Measurements from ENCODE around the gene SYNPO. TPM values are rescaled to one million over a fixed set of nuclear protein-coding genes. Genes with fewer than 3 reads are reported as not detected.

The SYNPO gene
- total and polyA plus RNA-seq, 2 donors = 6.8 to 47.2 TPM

DNA sequence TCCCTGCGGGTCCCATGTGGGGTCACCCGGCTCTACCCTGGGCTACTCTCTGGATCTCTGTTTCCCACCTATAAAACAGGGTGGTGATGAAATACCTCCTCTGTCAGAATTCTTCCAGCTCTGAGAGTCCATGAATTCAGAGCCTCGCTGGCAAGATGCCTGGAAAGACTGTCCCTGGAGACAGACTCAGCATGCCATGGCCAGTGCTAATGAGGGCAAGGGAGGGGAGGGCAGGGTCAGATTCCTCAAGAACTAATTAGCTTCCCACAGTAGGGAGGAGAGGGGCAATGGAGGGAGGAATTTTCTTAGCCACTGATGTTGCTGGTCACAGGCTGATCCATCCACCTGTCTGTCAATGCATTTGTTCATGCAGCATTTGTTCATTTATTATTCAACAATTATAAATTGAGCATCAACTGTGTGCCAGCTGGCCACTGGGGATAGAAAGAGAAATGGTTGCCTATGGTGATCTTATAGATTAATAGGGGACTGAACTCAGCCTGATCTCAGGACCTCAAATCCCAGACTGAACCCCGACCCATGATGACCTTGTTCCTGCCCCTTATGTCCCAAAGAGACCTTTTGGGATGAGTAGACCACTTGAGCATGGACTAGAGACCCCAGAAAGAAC is 4.7 kb downstream of the SYNPO start:
- WGBS = 50% methylated on average over 4 of the region's 4 CpGs
- H3K4me1 ChIP-seq (ENCODE audit: insufficient read depth) = peaks cover 5% of the 10 kb centered on the region
- H3K36me3 ChIP-seq (ENCODE audit: insufficient read depth) = no peaks in the 10 kb centered on the region
- DNase-seq (ENCODE audit: extremely low spot score) = no peak
- H3K4me3 ChIP-seq (ENCODE audit: low read depth, low read length) = no peak overlapping the region
- H3K27ac ChIP-seq (ENCODE audit: low read depth) = no peak overlapping the region

DNA sequence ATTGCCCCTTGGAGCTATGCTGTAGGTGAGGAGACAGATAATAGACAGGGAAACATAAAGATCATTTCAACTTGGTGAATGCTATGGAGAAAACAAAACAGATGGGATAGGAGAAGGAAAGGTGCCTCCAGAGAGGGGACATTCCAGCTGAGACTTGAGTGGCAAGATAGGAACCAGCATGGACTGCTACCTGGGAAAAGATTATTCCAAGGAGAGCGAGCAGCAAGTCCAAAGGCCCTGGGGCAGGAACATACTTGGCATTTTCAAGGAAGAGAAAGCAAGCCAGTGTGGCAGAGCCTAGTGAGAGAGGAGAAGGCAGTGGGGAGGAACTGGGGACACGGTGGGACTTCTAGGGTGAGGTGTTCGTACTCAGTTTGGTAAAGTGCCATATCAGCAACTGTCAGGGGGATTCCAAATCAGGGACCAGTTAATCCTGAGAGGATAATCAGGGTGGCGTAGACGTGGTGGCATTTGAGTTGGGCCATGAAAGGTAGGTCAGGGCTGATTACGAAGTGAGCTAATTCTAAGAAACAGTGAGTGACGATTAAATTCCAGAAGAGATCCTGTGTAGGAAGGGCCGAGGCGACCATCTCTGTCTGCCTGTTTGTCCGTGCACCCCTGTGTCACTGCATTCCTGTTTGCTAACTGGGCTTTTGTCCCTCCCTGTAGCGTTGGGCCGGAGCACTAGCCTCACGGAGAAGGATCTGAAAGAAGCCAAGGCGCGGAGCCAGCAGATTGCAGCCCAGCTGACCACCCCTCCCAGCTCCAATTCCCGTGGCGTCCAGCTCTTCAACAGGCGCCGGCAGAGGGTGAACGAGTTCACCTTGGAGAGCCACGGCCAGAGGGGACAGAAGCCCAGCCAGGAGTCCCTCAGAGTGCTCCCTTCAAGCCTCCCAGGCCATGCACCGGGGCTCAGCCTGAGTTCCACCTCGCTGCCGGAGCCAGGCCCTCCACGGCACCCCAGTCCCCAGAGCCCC is 7.1 kb downstream of the SYNPO start:
- no peak for DNase-seq (ENCODE audit: extremely low spot score)
- 41% methylated on average over 25 of the region's 25 CpGs for WGBS
- peak overlapping the region; percentile 28 for H3K27ac ChIP-seq (ENCODE audit: low read depth)

DNA sequence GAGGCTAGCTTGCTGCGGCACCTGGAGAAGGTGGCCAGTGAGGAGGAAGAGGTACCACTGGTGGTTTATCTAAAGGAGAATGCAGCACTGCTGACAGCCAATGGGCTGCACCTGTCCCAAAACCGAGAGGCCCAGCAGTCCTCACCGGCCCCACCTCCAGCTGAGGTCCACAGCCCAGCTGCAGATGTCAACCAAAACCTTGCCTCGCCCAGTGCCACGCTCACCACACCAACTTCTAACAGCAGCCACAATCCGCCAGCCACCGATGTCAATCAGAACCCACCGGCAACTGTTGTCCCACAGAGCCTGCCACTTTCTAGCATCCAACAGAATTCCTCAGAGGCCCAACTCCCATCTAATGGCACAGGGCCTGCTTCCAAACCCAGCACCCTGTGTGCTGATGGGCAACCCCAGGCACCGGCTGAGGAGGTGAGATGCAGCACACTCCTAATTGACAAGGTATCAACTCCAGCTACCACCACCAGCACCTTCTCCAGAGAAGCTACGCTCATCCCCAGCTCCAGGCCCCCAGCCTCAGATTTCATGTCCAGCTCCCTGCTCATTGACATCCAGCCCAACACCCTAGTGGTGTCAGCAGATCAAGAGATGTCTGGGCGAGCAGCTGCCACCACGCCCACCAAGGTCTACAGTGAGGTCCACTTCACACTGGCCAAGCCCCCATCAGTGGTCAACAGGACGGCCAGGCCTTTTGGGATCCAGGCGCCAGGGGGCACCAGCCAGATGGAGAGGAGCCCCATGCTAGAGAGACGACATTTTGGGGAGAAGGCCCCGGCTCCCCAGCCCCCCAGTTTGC is 8.0 kb downstream of the SYNPO start:
- DNase-seq (ENCODE audit: extremely low spot score) = no peak
- Histone ChIP-seq H3K36me3 (ENCODE audit: insufficient read depth) (no peaks in the 10 kb centered on the region), H3K4me3 (ENCODE audit: low read depth, low read length) (no peak overlapping the region), H3K4me1 (ENCODE audit: insufficient read depth) (no peaks in the 10 kb centered on the region), H3K27ac (ENCODE audit: low read depth) (no peak overlapping the region)
- 94% methylated on average over 16 of the region's 16 CpGs for WGBS

More for the DNA sequence above, 7.1 kb downstream of the SYNPO start:
- Histone ChIP-seq H3K4me3 (ENCODE audit: low read depth, low read length) (no peak overlapping the region), H3K4me1 (ENCODE audit: insufficient read depth) (no peaks in the 10 kb centered on the region), H3K36me3 (ENCODE audit: insufficient read depth) (no peaks in the 10 kb centered on the region)

DNA sequence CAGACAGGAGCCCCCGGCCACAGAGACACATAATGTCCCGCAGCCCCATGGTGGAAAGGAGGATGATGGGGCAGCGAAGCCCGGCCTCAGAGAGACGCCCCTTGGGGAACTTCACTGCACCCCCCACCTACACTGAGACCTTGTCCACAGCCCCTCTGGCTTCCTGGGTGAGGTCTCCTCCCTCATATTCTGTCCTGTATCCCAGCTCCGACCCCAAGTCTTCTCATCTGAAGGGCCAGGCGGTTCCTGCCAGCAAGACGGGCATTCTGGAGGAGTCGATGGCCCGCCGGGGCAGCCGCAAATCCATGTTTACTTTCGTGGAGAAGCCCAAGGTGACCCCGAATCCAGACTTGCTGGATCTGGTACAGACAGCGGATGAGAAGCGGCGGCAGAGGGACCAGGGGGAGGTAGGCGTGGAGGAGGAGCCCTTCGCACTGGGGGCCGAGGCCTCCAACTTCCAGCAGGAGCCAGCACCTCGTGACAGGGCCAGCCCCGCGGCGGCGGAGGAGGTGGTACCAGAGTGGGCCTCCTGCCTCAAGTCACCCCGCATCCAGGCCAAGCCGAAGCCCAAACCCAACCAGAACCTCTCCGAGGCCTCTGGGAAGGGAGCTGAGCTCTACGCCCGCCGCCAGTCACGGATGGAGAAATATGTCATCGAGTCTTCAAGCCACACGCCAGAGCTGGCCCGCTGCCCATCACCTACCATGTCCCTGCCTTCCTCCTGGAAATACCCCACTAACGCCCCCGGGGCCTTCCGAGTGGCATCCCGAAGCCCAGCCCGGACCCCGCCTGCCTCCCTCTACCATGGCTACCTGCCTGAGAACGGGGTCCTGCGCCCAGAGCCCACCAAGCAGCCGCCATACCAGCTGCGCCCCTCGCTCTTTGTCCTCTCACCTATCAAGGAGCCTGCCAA is 8.9 kb downstream of the SYNPO start:
- DNase-seq (ENCODE audit: extremely low spot score) = no peak
- 93% methylated on average over 46 of the region's 46 CpGs for WGBS
- no peak overlapping the region for H3K4me3 ChIP-seq (ENCODE audit: low read depth, low read length)
- no peak overlapping the region for H3K27ac ChIP-seq (ENCODE audit: low read depth)
- H3K36me3 ChIP-seq (ENCODE audit: insufficient read depth) = no peaks in the 10 kb centered on the region
- H3K4me1 ChIP-seq (ENCODE audit: insufficient read depth) = no peaks in the 10 kb centered on the region

DNA sequence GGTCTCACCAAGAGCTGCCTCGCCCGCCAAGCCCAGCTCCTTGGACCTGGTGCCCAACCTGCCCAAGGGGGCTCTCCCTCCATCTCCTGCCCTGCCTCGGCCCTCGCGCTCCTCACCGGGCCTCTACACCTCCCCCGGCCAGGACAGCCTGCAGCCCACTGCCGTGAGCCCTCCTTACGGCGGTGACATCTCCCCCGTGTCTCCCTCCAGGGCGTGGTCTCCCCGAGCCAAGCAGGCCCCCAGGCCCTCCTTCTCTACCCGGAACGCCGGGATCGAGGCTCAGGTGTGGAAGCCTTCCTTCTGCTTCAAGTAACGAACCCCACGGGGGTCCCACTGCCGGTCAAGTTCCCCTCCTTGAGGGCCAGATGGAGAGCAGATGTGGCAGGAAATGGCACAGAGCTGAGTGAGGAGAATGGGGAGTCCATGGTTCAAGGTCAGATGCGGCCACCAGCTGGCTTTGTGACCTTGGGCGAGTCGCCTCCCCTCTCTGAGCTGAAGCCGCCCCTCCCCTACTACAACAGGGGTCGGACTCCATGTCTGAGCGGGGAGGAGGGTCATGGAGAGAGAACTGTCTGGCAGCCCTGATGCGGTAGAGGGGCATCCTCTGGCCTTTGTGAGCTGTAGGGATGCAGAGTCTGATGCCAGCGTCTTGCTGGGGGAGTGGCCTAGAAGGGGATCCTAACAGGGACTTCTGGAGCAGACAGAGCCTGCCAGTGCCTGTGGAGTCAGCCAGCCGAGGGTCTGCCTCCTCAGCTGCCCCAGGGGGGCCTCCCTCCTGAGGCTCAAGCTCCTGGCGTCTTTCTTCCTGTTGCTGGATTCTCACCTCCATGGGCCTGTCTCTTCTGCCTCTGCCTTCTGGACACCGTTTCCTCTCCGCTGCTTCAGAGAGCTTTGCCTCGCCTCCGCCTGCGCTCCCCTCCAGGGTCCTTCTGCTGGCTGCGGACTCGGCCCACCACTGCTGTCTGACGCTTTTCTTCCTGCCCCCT is 9.9 kb downstream of the SYNPO start:
- Histone ChIP-seq H3K27ac (ENCODE audit: low read depth) (no peak overlapping the region), H3K4me3 (ENCODE audit: low read depth, low read length) (no peak overlapping the region), H3K36me3 (ENCODE audit: insufficient read depth) (no peaks in the 10 kb centered on the region), H3K4me1 (ENCODE audit: insufficient read depth) (no peaks in the 10 kb centered on the region)
- DNase-seq (ENCODE audit: extremely low spot score) = no peak
- 90% methylated on average over 38 of the region's 38 CpGs for WGBS

DNA sequence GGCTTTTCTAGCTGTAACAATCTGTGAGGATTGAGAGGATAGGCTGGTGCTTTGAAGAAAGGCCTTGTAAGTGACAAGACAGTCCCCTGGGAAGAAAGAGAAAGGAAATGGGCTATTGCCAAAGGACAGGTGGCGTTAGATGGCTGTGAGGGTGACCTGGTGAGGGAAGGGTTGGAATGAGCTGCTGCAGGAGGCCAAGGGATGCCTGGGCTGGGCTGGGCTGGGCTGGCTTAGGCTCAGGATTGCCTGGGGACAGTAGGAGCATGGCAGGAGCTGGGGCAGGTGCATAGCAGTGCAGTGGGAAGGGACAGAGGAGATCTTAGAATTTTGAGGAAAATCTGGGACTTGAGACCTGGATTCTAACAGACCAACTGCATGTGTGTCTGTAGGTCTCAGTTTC is 10.9 kb downstream of the SYNPO start:
- 85% methylated on average over 1 of the region's 1 CpG for WGBS
- Histone ChIP-seq H3K27ac (ENCODE audit: low read depth) (no peak overlapping the region), H3K4me3 (ENCODE audit: low read depth, low read length) (no peak overlapping the region), H3K36me3 (ENCODE audit: insufficient read depth) (no peaks in the 10 kb centered on the region), H3K4me1 (ENCODE audit: insufficient read depth) (no peaks in the 10 kb centered on the region)
- no peak for DNase-seq (ENCODE audit: extremely low spot score)

DNA sequence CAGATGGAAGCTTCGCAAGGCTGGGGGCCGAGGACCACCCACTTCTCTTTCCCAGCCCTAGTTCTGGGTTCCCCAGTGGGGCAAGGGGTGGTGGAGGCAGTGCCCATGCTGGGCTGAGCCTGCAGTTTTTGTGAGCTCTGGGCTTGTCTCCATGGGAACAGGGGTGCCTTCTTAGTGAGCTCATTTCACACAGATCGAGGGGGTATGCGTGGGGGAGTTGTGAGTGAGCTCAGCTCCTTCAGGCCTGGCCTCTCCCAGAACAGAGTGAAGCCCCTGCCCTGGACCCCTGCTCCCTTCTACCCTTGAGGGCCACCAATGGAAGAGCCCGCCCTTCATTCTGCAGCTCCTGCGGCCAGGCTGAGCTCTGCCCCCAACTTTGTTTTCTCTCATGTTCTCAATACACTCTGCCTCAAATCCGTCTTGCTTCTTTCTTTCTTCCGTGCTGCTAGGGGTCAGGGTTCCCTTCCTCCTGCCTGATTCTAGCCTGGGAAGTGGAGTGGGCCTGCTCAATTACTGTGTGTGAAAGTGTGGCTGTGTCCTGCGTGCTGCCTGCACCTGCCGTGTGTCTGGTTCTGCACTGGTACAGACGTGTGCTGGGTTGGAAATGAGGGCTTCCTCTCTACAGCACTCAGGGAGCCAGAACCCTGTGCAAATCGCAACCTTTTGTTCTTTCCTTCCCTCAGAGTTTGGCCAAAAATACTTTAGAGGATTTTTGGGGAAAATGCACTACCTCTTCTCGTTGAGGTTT is 11.6 kb downstream of the SYNPO start:
- no peak for DNase-seq (ENCODE audit: extremely low spot score)
- 78% methylated on average over 13 of the region's 13 CpGs for WGBS
- H3K36me3 ChIP-seq (ENCODE audit: insufficient read depth) = no peaks in the 10 kb centered on the region
- no peak overlapping the region for H3K27ac ChIP-seq (ENCODE audit: low read depth)
- H3K4me1 ChIP-seq (ENCODE audit: insufficient read depth) = no peaks in the 10 kb centered on the region
- no peak overlapping the region for H3K4me3 ChIP-seq (ENCODE audit: low read depth, low read length)

DNA sequence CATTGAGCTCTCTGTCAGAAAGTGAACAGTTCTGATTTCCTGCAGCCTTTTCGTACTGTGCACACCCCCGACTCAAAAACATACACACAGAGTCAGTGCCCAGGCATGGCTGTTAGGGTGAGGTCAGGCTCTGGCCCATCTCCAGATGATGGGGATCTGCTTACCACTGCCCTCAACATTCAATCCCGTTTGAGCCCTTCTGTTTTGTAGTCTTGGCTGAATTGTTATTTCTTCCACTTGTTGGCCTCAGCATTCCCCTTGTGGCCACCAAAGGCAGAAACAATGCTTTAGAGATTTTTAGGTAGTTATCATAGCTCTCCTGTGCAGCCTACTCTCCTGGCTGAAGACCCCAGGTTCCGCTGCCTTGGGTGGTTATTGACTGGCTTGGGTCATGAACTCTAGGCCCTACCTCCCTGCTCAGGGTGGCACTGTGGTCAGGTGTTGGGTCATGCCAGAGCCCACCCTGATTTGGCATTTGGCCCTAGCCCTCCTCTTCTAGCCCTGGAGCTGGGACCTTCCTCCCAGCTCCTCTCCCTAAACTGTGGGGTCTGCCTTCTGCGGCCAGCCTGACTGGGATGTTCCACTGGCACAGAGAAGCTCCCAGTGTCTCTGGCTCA is 12.8 kb downstream of the SYNPO start:
- WGBS = 65% methylated on average over 5 of the region's 5 CpGs
- no peak for DNase-seq (ENCODE audit: extremely low spot score)
- Histone ChIP-seq H3K4me3 (ENCODE audit: low read depth, low read length) (no peak overlapping the region), H3K4me1 (ENCODE audit: insufficient read depth) (no peaks in the 10 kb centered on the region), H3K36me3 (ENCODE audit: insufficient read depth) (no peaks in the 10 kb centered on the region), H3K27ac (ENCODE audit: low read depth) (no peak overlapping the region)

DNA sequence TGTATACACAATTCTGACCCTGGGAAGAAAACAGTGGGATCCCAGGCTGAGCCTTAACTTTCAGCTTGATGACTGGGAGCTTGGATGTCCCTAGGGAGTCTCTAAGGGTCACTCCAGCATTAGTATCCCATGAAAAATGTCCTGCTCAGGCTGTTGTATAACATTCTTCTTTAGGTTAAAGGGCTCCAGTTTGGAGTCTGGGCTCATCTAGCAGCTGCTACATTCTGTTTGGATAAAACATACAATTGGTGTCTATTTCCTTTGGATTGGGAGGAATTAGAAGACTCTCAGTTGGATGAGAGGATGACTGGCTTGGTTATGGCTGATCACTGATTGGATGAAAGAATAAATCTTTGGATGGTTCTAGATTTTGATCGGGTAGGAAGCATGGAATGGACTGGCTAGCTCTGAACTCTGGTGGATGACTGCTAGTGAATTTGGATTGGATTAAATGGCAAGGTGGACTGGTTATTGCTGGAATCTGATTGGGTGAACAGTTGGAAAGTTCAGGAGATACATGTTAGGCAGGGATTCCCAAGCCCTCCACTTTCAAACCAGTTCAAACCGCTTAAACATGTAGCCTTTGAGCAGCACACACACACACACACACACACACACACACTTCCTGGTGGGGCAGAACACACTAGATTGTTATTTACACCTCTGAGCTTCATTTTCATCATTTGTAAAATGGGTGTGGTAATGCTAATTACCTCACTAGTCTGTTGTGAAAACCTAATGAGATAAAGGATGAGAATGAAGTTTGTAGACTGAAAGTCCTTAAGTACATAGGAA is 13.5 kb downstream of the SYNPO start:
- DNase-seq (ENCODE audit: extremely low spot score) = no peak

DNA sequence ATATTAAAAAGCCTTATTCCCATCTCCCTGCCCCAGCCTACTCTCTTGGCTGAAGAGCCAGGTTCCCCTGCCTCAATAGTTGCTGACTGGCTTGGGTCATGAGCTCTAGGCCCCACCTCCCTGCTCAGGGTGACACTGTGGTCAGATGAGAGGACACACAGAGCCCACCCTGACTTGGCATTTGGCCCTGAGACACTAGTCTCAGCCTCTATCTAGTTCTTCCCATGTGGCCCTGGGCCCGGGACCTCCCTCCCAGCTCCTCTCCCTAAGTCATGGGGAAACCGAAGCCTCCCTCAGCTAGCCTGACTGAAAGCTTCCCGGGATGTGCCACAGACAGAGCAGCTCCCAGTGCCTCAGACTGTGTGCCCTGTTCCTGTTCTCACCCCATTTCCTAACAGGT is 14.8 kb downstream of the SYNPO start:
- H3K4me1 ChIP-seq (ENCODE audit: insufficient read depth) = no peaks in the 10 kb centered on the region

More for the DNA sequence above, 13.5 kb downstream of the SYNPO start:
- H3K36me3 ChIP-seq (ENCODE audit: insufficient read depth) = no peaks in the 10 kb centered on the region
- 72% methylated on average over 2 of the region's 2 CpGs for WGBS
- no peak overlapping the region for H3K4me3 ChIP-seq (ENCODE audit: low read depth, low read length)
- H3K4me1 ChIP-seq (ENCODE audit: insufficient read depth) = no peaks in the 10 kb centered on the region
- H3K27ac ChIP-seq (ENCODE audit: low read depth) = no peak overlapping the region

More for the DNA sequence above, 14.8 kb downstream of the SYNPO start:
- Histone ChIP-seq H3K36me3 (ENCODE audit: insufficient read depth) (no peaks in the 10 kb centered on the region), H3K4me3 (ENCODE audit: low read depth, low read length) (no peak overlapping the region), H3K27ac (ENCODE audit: low read depth) (no peak overlapping the region)
- WGBS = 82% methylated on average over 3 of the region's 3 CpGs
- no peak for DNase-seq (ENCODE audit: extremely low spot score)

All from urinary bladder (tissue), 4 donors.